ENCODE data around the gene ADSS2.

ADSS2 gene

GRCh38 chr1:244409701-244410100 lies 42.0 kb downstream of the ADSS2 start:
- WGBS, result 100% methylated on average over 2 of the region's 2 CpGs
- no peak for DNase-seq
- no peak overlapping the region for H3K18ac ChIP-seq (ENCODE audit: low read depth in 1 of 2, low read length in 2 of 2)

DNA sequence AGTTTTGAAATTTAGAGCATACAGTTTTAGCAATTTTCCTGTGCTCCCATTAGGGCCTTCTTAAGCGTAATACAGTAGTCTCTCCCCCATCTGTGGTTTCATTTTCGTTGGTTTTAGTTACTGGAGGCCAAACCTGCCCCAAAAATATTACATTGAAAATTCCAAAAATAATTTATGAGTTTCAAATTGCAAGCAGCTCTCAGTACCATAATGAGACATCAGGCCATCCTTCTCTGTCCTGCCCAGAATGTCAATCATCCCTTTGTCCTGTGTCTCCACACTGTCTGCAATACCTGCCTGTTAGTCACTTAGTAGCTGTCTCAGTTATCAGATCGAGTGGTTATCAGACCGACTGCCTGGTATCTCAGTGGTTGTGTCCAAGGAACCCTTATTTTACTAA lies 45.4 kb downstream of the ADSS2 start:
- H3K14ac ChIP-seq (ENCODE audit: low read length in 2 of 2), result no peak overlapping the region
- no peaks in the 10 kb centered on the region for H3K27me3 ChIP-seq (ENCODE audit: control insufficient read depth in 1 of 2, insufficient read depth in 1 of 2, low read length in 2 of 2)
- no peak overlapping the region for H3K4me2 ChIP-seq (ENCODE audit: low read length, poor library complexity, severe bottlenecking)
- peaks cover 29% of the 10 kb centered on the region for H3K9me3 ChIP-seq (ENCODE audit: control insufficient read depth, low read length)
- 96% methylated on average over 4 of the region's 4 CpGs for WGBS
- no peak overlapping the region for H2AK5ac ChIP-seq (ENCODE audit: low read length, severe bottlenecking)
- H3K36me3 ChIP-seq (ENCODE audit: control insufficient read depth in 1 of 2, insufficient read depth in 2 of 2, low read depth in 1 of 2, low read length in 2 of 2), result peaks cover 6 to 87% of the 10 kb centered on the region in 2 experiments
- H3K23ac ChIP-seq (ENCODE audit: low read length in 2 of 2), result no peak overlapping the region
- no peak overlapping the region for H3K9ac ChIP-seq (ENCODE audit: low read length)
- no peaks in the 10 kb centered on the region for H3K4me1 ChIP-seq (ENCODE audit: control insufficient read depth, insufficient read depth, low read depth, low read length)
- no peak overlapping the region for H2AFZ ChIP-seq (ENCODE audit: low read depth, low read length)
- H3K4me3 ChIP-seq (ENCODE audit: insufficient read depth in 1 of 2, low read depth in 1 of 2, low read length in 2 of 2), result no peak overlapping the region
- no peak for DNase-seq
- H2BK5ac ChIP-seq (ENCODE audit: low read depth, low read length, poor library complexity, severe bottlenecking), result no peak overlapping the region
- H3K79me1 ChIP-seq (replicated peaks; ENCODE audit: low read length, poor library complexity, severe bottlenecking), result peaks cover 2% of the 10 kb centered on the region
- H4K91ac ChIP-seq (ENCODE audit: low read length), result no peak overlapping the region
- no peak overlapping the region for H3K27ac ChIP-seq (ENCODE audit: low read length, poor library complexity, severe bottlenecking)
- H2BK15ac ChIP-seq (ENCODE audit: low read depth, poor library complexity, severe bottlenecking), result no peak overlapping the region
- no peak overlapping the region for H2BK120ac ChIP-seq (ENCODE audit: low read depth, low read length)
- no peak overlapping the region for H4K8ac ChIP-seq (ENCODE audit: low read length)
- no peak overlapping the region for H3K18ac ChIP-seq (ENCODE audit: low read depth in 1 of 2, low read length in 2 of 2)
- no peak overlapping the region for H3K4ac ChIP-seq (ENCODE audit: low read depth in 1 of 2, low read length in 2 of 2)
- no peak overlapping the region for H2BK12ac ChIP-seq (ENCODE audit: low read length in 2 of 2)

More at GRCh38 chr1:244409701-244410100, 42.0 kb downstream of the ADSS2 start:
- no peak overlapping the region for H2BK5ac ChIP-seq (ENCODE audit: low read depth, low read length, poor library complexity, severe bottlenecking)
- H2AK5ac ChIP-seq (ENCODE audit: low read length, severe bottlenecking), result no peak overlapping the region
- H3K14ac ChIP-seq (ENCODE audit: low read length in 2 of 2), result no peak overlapping the region
- H3K27me3 ChIP-seq (ENCODE audit: control insufficient read depth in 1 of 2, insufficient read depth in 1 of 2, low read length in 2 of 2), result no peaks in the 10 kb centered on the region
- no peak overlapping the region for H4K91ac ChIP-seq (ENCODE audit: low read length)
- no peak overlapping the region for H3K4ac ChIP-seq (ENCODE audit: low read depth in 1 of 2, low read length in 2 of 2)
- H3K4me1 ChIP-seq (ENCODE audit: control insufficient read depth, insufficient read depth, low read depth, low read length), result no peaks in the 10 kb centered on the region
- H3K27ac ChIP-seq (ENCODE audit: low read length, poor library complexity, severe bottlenecking), result peak overlapping the region; percentile 38
- H2BK120ac ChIP-seq (ENCODE audit: low read depth, low read length), result no peak overlapping the region
- H2AFZ ChIP-seq (ENCODE audit: low read depth, low read length), result no peak overlapping the region
- H3K23ac ChIP-seq (ENCODE audit: low read length in 2 of 2), result no peak overlapping the region
- no peak overlapping the region for H3K4me3 ChIP-seq (ENCODE audit: insufficient read depth in 1 of 2, low read depth in 1 of 2, low read length in 2 of 2)
- H3K36me3 ChIP-seq (ENCODE audit: control insufficient read depth in 1 of 2, insufficient read depth in 2 of 2, low read depth in 1 of 2, low read length in 2 of 2), result peaks cover 21 to 89% of the 10 kb centered on the region in 2 experiments
- peaks cover 17% of the 10 kb centered on the region for H3K79me1 ChIP-seq (replicated peaks; ENCODE audit: low read length, poor library complexity, severe bottlenecking)
- no peak overlapping the region for H2BK15ac ChIP-seq (ENCODE audit: low read depth, poor library complexity, severe bottlenecking)
- no peak overlapping the region for H3K4me2 ChIP-seq (ENCODE audit: low read length, poor library complexity, severe bottlenecking)
- H4K8ac ChIP-seq (ENCODE audit: low read length), result no peak overlapping the region
- no peaks in the 10 kb centered on the region for H3K9me3 ChIP-seq (ENCODE audit: control insufficient read depth, low read length)
- peak overlapping the region; percentile 25 for H3K9ac ChIP-seq (ENCODE audit: low read length)
- H2BK12ac ChIP-seq (ENCODE audit: low read length in 2 of 2), result no peak overlapping the region

DNA sequence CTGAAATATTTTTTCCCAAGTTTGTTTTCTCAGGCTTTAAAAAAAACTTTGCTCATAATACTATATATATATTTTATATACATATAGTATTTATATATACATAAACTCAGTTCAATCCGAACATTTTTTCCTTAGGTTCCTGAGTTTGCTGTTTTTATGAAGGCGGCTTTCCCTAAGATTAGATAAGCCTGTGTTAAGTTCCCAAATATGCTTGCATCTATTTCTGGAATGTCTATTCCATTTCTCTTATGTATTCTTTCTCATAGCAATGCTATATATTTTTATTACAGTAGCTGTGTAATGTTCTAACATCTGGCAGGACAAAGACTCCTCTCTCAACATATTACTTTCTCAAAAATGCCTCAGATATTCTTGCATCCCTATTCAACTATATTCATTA lies 45.9 kb downstream of the ADSS2 start:
- Histone ChIP-seq H3K9ac (ENCODE audit: low read length) (no peak overlapping the region), H3K4me2 (ENCODE audit: low read length, poor library complexity, severe bottlenecking) (no peak overlapping the region), H2AK5ac (ENCODE audit: low read length, severe bottlenecking) (no peak overlapping the region), H3K4ac (ENCODE audit: low read depth in 1 of 2, low read length in 2 of 2) (no peak overlapping the region), H3K18ac (ENCODE audit: low read depth in 1 of 2, low read length in 2 of 2) (no peak overlapping the region), H2BK5ac (ENCODE audit: low read depth, low read length, poor library complexity, severe bottlenecking) (no peak overlapping the region), H3K9me3 (ENCODE audit: control insufficient read depth, low read length) (peaks cover 34% of the 10 kb centered on the region), H3K27ac (ENCODE audit: low read length, poor library complexity, severe bottlenecking) (no peak overlapping the region), H2AFZ (ENCODE audit: low read depth, low read length) (no peak overlapping the region), H3K79me1 (replicated peaks; ENCODE audit: low read length, poor library complexity, severe bottlenecking) (peaks cover 2% of the 10 kb centered on the region), H2BK15ac (ENCODE audit: low read depth, poor library complexity, severe bottlenecking) (no peak overlapping the region), H3K23ac (ENCODE audit: low read length in 2 of 2) (no peak overlapping the region), H2BK120ac (ENCODE audit: low read depth, low read length) (no peak overlapping the region), H3K14ac (ENCODE audit: low read length in 2 of 2) (no peak overlapping the region), H4K91ac (ENCODE audit: low read length) (no peak overlapping the region), H3K36me3 (ENCODE audit: control insufficient read depth in 1 of 2, insufficient read depth in 2 of 2, low read depth in 1 of 2, low read length in 2 of 2) (peaks cover 4 to 88% of the 10 kb centered on the region in 2 experiments), H4K8ac (ENCODE audit: low read length) (no peak overlapping the region), H2BK12ac (ENCODE audit: low read length in 2 of 2) (no peak overlapping the region), H3K27me3 (ENCODE audit: control insufficient read depth in 1 of 2, insufficient read depth in 1 of 2, low read length in 2 of 2) (no peaks in the 10 kb centered on the region), H3K4me3 (ENCODE audit: insufficient read depth in 1 of 2, low read depth in 1 of 2, low read length in 2 of 2) (no peak overlapping the region), H3K4me1 (ENCODE audit: control insufficient read depth, insufficient read depth, low read depth, low read length) (no peaks in the 10 kb centered on the region)
- WGBS, result no CpG with 5 or more reads among the region's 2 CpGs
- no peak for DNase-seq

- Histone ChIP-seq H3K4me1 (ENCODE audit: control insufficient read depth, insufficient read depth, low read depth, low read length) (no peaks in the 10 kb centered on the region), H3K4me3 (ENCODE audit: insufficient read depth in 1 of 2, low read depth in 1 of 2, low read length in 2 of 2) (no peak overlapping the region), H2BK15ac (ENCODE audit: low read depth, poor library complexity, severe bottlenecking) (no peak overlapping the region), H3K27me3 (ENCODE audit: control insufficient read depth in 1 of 2, insufficient read depth in 1 of 2, low read length in 2 of 2) (no peaks in the 10 kb centered on the region), H2BK5ac (ENCODE audit: low read depth, low read length, poor library complexity, severe bottlenecking) (no peak overlapping the region), H2AFZ (ENCODE audit: low read depth, low read length) (no peak overlapping the region), H3K79me1 (replicated peaks; ENCODE audit: low read length, poor library complexity, severe bottlenecking) (peaks cover 2% of the 10 kb centered on the region), H4K91ac (ENCODE audit: low read length) (no peak overlapping the region), H3K36me3 (ENCODE audit: control insufficient read depth in 1 of 2, insufficient read depth in 2 of 2, low read depth in 1 of 2, low read length in 2 of 2) (peaks cover 3 to 67% of the 10 kb centered on the region in 2 experiments), H3K14ac (ENCODE audit: low read length in 2 of 2) (no peak overlapping the region), H3K9ac (ENCODE audit: low read length) (no peak overlapping the region), H3K23ac (ENCODE audit: low read length in 2 of 2) (no peak overlapping the region), H2AK5ac (ENCODE audit: low read length, severe bottlenecking) (no peak overlapping the region), H4K8ac (ENCODE audit: low read length) (no peak overlapping the region), H2BK120ac (ENCODE audit: low read depth, low read length) (no peak overlapping the region), H3K4ac (ENCODE audit: low read depth in 1 of 2, low read length in 2 of 2) (no peak overlapping the region), H3K27ac (ENCODE audit: low read length, poor library complexity, severe bottlenecking) (no peak overlapping the region), H3K18ac (ENCODE audit: low read depth in 1 of 2, low read length in 2 of 2) (no peak overlapping the region), H2BK12ac (ENCODE audit: low read length in 2 of 2) (no peak overlapping the region), H3K4me2 (ENCODE audit: low read length, poor library complexity, severe bottlenecking) (no peak overlapping the region), H3K9me3 (ENCODE audit: control insufficient read depth, low read length) (peaks cover 37% of the 10 kb centered on the region)
- no peak for DNase-seq
These were observed 48.3 kb downstream of the ADSS2 start for GRCh38 chr1:244403431-244403830.
